Mesendoderm (in vitro differentiated cells): ENCODE measurements around the gene HMGN3.

Experiments used
- DNase-seq: peaks from one replicate; pipeline ENCODE4 v3.0.0; 2013
- H2AK5ac ChIP-seq: 2 replicates; pipeline ENCODE4 v1.6.1; 2013; ENCODE audit warnings: low read length, inconsistent platforms
- H2BK120ac ChIP-seq: 2 replicates; pipeline ENCODE4 v1.6.1; 2013; ENCODE audit warnings: low read depth, mild to moderate bottlenecking, low read length, moderate library complexity, mixed read lengths
- H2BK15ac ChIP-seq: replicated peaks from 2 replicates; pipeline ENCODE4 v1.6.1; 2013; ENCODE audit warnings: low read depth, mild to moderate bottlenecking, moderate library complexity
- H2BK5ac ChIP-seq: 2 replicates; pipeline ENCODE4 v1.6.1; 2013; ENCODE audit warnings: low read length, inconsistent platforms
- H3K18ac ChIP-seq: 2 replicates; pipeline ENCODE4 v1.6.1; 2013; ENCODE audit warnings: mild to moderate bottlenecking, low read length, mixed read lengths
- H3K23ac ChIP-seq: one replicate; pipeline ENCODE4 v1.6.1; 2013; ENCODE audit warnings: low read length
- H3K27ac ChIP-seq: 2 replicates; pipeline ENCODE4 v1.5.1; 2013; ENCODE audit warnings: low read depth, mild to moderate bottlenecking, inconsistent platforms, low read length, moderate library complexity
- H3K27me3 ChIP-seq: 2 replicates; pipeline ENCODE4 v1.6.1; 2013; ENCODE audit warnings: low read length, control low read depth, mild to moderate bottlenecking, inconsistent platforms; ENCODE audit not compliant: insufficient read depth, poor library complexity
- H3K36me3 ChIP-seq: 2 replicates; pipeline ENCODE4 v1.6.1; 2013; ENCODE audit warnings: low read length, inconsistent platforms; ENCODE audit not compliant: control insufficient read depth, insufficient read depth
- H3K4ac ChIP-seq: one replicate; pipeline ENCODE4 v1.6.1; 2013; ENCODE audit warnings: low read depth, mild to moderate bottlenecking, low read length, moderate library complexity
- H3K4me1 ChIP-seq: 2 replicates; pipeline ENCODE4 v1.6.1; 2013; ENCODE audit warnings: low read depth, low read length, inconsistent platforms; ENCODE audit not compliant: control insufficient read depth
- H3K4me2 ChIP-seq: 2 replicates; pipeline ENCODE4 v1.6.1; 2013; ENCODE audit warnings: low read length
- H3K4me3 ChIP-seq: 2 replicates; pipeline ENCODE4 v1.5.1; 2013; ENCODE audit warnings: mild to moderate bottlenecking, low read length
- H3K56ac ChIP-seq: one replicate; pipeline ENCODE4 v1.6.1; 2013; ENCODE audit warnings: low read length
- H3K79me1 ChIP-seq: 2 replicates; pipeline ENCODE4 v1.6.1; 2013; ENCODE audit warnings: low read length, inconsistent platforms
- H3K79me2 ChIP-seq: 2 replicates; pipeline ENCODE4 v1.6.1; 2013; ENCODE audit warnings: mild to moderate bottlenecking, low read length; ENCODE audit not compliant: control insufficient read depth, insufficient read depth
- H3K9ac ChIP-seq: 2 replicates; pipeline ENCODE4 v1.6.1; 2013; ENCODE audit warnings: low read length, inconsistent platforms
- H4K5ac ChIP-seq: one replicate; pipeline ENCODE4 v1.6.1; 2013; ENCODE audit warnings: low read length
- H4K8ac ChIP-seq: one replicate; pipeline ENCODE4 v1.6.1; 2013; ENCODE audit warnings: low read depth, mild to moderate bottlenecking, control low read depth, low read length, moderate library complexity
- WGBS: extraction: QIAGEN DNeasy Blood & Tissue Kit; methylation state at CpG from one replicate; pipeline ENCODE4 v1.1.7; 2013; ENCODE audit warnings: low lambda C conversion rate, missing lambda C conversion rate; ENCODE audit not compliant: insufficient coverage; ENCODE audit errors: extremely low coverage; 5-methylcytosine and 5-hydroxymethylcytosine counted together

The HMGN3 gene

DNA sequence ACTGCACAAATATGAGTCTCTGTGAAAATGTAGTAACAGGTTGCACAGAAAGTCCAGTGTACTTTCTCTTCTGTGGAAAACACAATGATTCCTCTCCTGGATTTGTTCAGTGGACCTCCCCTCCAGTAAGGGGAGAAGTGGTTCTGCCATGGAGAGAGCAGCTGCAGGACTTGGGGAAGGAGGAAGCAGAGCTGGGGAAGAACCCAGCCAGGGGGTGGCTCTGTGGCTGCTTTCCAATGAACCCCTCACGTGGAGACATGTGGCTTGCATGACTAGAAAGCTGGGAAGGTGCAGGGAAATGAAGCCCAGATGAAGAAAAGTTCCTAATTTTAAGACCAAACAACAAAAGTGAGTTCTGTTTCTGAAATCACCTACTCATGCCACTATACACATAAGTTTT is 31.9 kb downstream of the HMGN3 start:
- no peak overlapping the region for H2BK5ac ChIP-seq
- H3K9ac ChIP-seq: no peak overlapping the region
- no peaks in the 10 kb centered on the region for H3K27me3 ChIP-seq
- H2BK120ac ChIP-seq: no peak overlapping the region
- no peak overlapping the region for H3K27ac ChIP-seq
- no peak overlapping the region for H3K4me3 ChIP-seq
- no peak overlapping the region for H3K23ac ChIP-seq
- H4K8ac ChIP-seq: no peak overlapping the region
- no peaks in the 10 kb centered on the region for H3K79me2 ChIP-seq
- no peak overlapping the region for H3K4me2 ChIP-seq
- H2AK5ac ChIP-seq: no peak overlapping the region
- no peaks in the 10 kb centered on the region for H3K79me1 ChIP-seq
- no CpG with 5 or more reads among the region's 1 CpG for WGBS
- no peak overlapping the region for H3K18ac ChIP-seq
- no peak for DNase-seq
- no peak overlapping the region for H3K4ac ChIP-seq
- H3K36me3 ChIP-seq: no peaks in the 10 kb centered on the region
- no peaks in the 10 kb centered on the region for H3K4me1 ChIP-seq
- no peak overlapping the region for H3K56ac ChIP-seq
- H2BK15ac ChIP-seq: no peak overlapping the region
- no peak overlapping the region for H4K5ac ChIP-seq

DNA sequence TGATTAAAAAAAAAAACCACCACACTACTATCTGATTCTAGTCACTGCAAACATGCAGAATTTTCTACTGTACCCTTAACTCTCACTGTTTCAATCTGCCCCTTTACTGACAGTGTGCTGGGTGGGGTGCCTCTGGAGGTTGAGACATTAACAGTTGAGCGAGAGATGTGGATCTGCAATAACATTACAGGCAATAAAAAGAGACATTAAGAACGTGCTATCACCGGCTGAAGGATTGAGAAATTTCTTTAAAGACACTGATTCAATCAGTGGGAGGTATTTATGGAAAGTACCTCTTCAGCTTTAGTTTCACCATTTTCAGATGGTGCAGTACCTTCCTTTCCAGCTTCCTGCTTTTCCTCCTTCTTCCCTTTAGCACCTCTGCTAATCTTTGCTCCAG is 32.5 kb downstream of the HMGN3 start:
- Histone ChIP-seq H3K36me3 (no peaks in the 10 kb centered on the region), H3K79me2 (no peaks in the 10 kb centered on the region), H2AK5ac (no peak overlapping the region), H3K56ac (no peak overlapping the region), H3K27ac (no peak overlapping the region), H3K79me1 (no peaks in the 10 kb centered on the region), H3K23ac (no peak overlapping the region), H3K4me3 (no peak overlapping the region), H4K5ac (no peak overlapping the region), H2BK15ac (no peak overlapping the region), H3K4me1 (no peaks in the 10 kb centered on the region), H4K8ac (no peak overlapping the region), H3K4me2 (no peak overlapping the region), H3K27me3 (no peaks in the 10 kb centered on the region), H3K4ac (no peak overlapping the region), H2BK120ac (no peak overlapping the region), H3K18ac (no peak overlapping the region), H3K9ac (no peak overlapping the region), H2BK5ac (no peak overlapping the region)
- no peak for DNase-seq
- WGBS: no CpG with 5 or more reads among the region's 3 CpGs

DNA sequence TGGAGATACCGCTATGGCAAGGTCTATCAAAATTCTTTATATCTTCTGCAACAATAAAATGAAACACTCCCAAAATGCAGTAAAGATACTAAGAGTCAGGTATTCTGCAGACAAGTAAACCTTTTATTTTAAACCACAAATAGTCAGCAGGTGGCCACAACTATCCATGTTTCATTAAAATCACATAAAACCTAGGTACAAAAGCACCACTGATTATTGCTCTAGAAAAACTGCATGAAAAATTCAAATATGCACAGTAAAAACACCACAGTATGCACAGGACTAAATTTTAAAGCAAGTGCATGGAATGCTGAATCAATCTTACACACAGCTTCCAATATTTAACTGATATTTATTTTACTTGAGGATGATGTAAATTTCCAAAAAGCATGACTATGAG is 33.3 kb downstream of the HMGN3 start:
- H4K8ac ChIP-seq: no peak overlapping the region
- H3K56ac ChIP-seq: no peak overlapping the region
- no peaks in the 10 kb centered on the region for H3K79me1 ChIP-seq
- no peak overlapping the region for H2BK15ac ChIP-seq
- no peaks in the 10 kb centered on the region for H3K4me1 ChIP-seq
- no peaks in the 10 kb centered on the region for H3K79me2 ChIP-seq
- no peak overlapping the region for H4K5ac ChIP-seq
- no peaks in the 10 kb centered on the region for H3K27me3 ChIP-seq
- no peak overlapping the region for H3K9ac ChIP-seq
- H3K27ac ChIP-seq: no peak overlapping the region
- no CpG with 5 or more reads among the region's 1 CpG for WGBS
- H3K18ac ChIP-seq: no peak overlapping the region
- H2BK5ac ChIP-seq: no peak overlapping the region
- H2BK120ac ChIP-seq: no peak overlapping the region
- H3K4me3 ChIP-seq: no peak overlapping the region
- no peaks in the 10 kb centered on the region for H3K36me3 ChIP-seq
- H3K4me2 ChIP-seq: no peak overlapping the region
- no peak overlapping the region for H3K23ac ChIP-seq
- no peak overlapping the region for H2AK5ac ChIP-seq
- DNase-seq: no peak
- no peak overlapping the region for H3K4ac ChIP-seq

DNA sequence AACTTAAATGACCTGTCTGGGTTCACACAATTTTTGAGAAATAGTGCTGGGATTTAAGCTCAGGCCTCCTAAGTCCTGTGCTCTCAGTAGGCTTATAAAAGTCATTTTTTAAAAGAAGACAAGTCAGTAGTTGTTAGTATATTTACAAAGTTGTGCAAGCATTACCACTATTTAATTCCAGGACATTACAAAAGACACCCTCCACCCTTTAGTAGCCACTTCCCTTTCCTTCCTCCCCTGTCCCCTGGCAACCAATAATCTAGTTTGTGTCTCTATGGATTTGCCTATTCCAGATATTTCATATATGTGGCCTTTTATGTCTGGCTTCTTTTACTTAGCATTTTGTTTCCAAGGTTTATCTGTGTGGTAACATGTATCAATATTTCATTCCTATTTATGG is 37.6 kb downstream of the HMGN3 start:
- no peak overlapping the region for H3K56ac ChIP-seq
- H3K18ac ChIP-seq: no peak overlapping the region
- no peak overlapping the region for H4K8ac ChIP-seq
- H3K27me3 ChIP-seq: no peaks in the 10 kb centered on the region
- H3K36me3 ChIP-seq: no peaks in the 10 kb centered on the region
- no peak overlapping the region for H3K4me3 ChIP-seq
- no peak overlapping the region for H3K23ac ChIP-seq
- no peak overlapping the region for H2AK5ac ChIP-seq
- H2BK5ac ChIP-seq: no peak overlapping the region
- no peak overlapping the region for H4K5ac ChIP-seq
- no peaks in the 10 kb centered on the region for H3K79me2 ChIP-seq
- H3K9ac ChIP-seq: no peak overlapping the region
- H3K4me1 ChIP-seq: no peaks in the 10 kb centered on the region
- no peaks in the 10 kb centered on the region for H3K79me1 ChIP-seq
- DNase-seq: no peak
- H2BK120ac ChIP-seq: no peak overlapping the region
- no peak overlapping the region for H3K27ac ChIP-seq
- no peak overlapping the region for H2BK15ac ChIP-seq
- H3K4me2 ChIP-seq: no peak overlapping the region
- H3K4ac ChIP-seq: no peak overlapping the region

DNA sequence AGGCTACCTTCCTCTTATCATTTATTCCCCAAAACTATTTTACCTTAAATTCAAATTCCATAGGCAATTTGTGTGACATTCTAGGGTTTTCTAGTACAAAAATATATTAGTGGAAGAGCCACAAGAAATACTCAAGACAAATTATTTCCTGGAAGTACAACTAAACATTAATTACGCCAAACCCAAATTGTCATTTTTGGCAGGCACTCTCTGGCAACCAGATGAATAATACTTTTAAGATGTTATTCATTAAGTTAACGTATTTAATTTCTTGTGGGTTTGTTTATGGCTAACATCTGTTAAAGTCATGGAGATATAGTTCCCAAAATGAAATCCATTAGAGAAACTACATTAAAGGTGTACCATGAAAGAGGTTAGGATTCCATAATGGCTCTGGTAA is 40.5 kb downstream of the HMGN3 start:
- Histone ChIP-seq H3K4me2 (no peak overlapping the region), H3K36me3 (no peaks in the 10 kb centered on the region), H3K4me3 (no peak overlapping the region), H2BK15ac (no peak overlapping the region), H3K79me1 (no peaks in the 10 kb centered on the region), H3K27me3 (no peaks in the 10 kb centered on the region), H2AK5ac (no peak overlapping the region), H3K56ac (no peak overlapping the region), H4K8ac (no peak overlapping the region), H3K4me1 (no peaks in the 10 kb centered on the region), H2BK120ac (no peak overlapping the region), H3K23ac (no peak overlapping the region), H3K27ac (no peak overlapping the region), H2BK5ac (no peak overlapping the region), H3K79me2 (no peaks in the 10 kb centered on the region), H3K4ac (no peak overlapping the region), H3K9ac (no peak overlapping the region), H4K5ac (no peak overlapping the region), H3K18ac (no peak overlapping the region)
- WGBS: no CpG with 5 or more reads among the region's 2 CpGs
- DNase-seq: no peak

DNA sequence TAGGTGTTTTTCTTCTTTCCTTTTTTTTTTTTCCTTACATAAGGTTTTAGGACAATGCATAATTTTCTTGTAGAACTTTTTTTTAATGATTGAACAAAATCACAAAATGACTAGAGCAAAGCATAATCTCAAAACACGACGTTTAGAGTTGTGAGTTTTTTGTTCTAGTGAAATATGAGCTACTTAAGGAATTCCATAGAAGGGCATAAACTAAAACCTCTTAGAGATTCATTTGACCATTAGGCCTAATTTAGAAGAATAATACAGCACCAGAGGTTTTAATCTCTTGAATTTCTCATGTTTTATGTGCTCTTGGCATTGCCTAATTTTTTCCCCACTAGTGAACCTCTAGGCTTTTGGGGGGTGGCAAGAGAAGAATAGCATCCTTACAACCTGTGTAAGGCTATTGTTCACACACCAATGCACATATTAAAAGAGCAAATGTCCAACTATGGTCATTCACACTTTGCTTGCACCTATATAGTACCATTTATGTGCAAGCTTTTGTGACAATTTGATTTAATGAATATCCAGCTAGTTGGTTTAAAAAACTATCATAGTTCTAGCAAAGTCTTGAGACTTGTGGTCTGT is 44.6 kb downstream of the HMGN3 start:
- no peaks in the 10 kb centered on the region for H3K27me3 ChIP-seq
- no peak overlapping the region for H2BK120ac ChIP-seq
- H3K27ac ChIP-seq: no peak overlapping the region
- no peak overlapping the region for H3K56ac ChIP-seq
- no peaks in the 10 kb centered on the region for H3K79me2 ChIP-seq
- H3K79me1 ChIP-seq: no peaks in the 10 kb centered on the region
- H4K5ac ChIP-seq: no peak overlapping the region
- H2AK5ac ChIP-seq: no peak overlapping the region
- no peaks in the 10 kb centered on the region for H3K4me1 ChIP-seq
- no peak overlapping the region for H2BK5ac ChIP-seq
- no peak overlapping the region for H3K23ac ChIP-seq
- H3K36me3 ChIP-seq: no peaks in the 10 kb centered on the region
- no peak overlapping the region for H3K4ac ChIP-seq
- H3K18ac ChIP-seq: no peak overlapping the region
- no peak overlapping the region for H4K8ac ChIP-seq
- no peak overlapping the region for H3K4me3 ChIP-seq
- DNase-seq: no peak
- H2BK15ac ChIP-seq: no peak overlapping the region
- H3K9ac ChIP-seq: no peak overlapping the region
- WGBS: no CpG with 5 or more reads among the region's 2 CpGs
- no peak overlapping the region for H3K4me2 ChIP-seq
